Prostate gland (tissue), 2 donors: Measurements from ENCODE around the gene NOL3. TPM values are rescaled to one million over a fixed set of nuclear protein-coding genes. Genes with fewer than 3 reads are reported as not detected.

Experiments used
- DNase-seq: peaks from one replicate; pipeline ENCODE4 v3.0.0-alpha.2; 2019; ENCODE audit warnings: low spot score
- H3K27ac ChIP-seq, 2 donors: fragments of 200-600 bp; sonication (generic); 2 replicates each; pipeline ENCODE4 v1.5.1; 2017 to 2019
- H3K27me3 ChIP-seq: fragments of 200-600 bp; sonication (generic); replicated peaks from 2 replicates; pipeline ENCODE4 v1.5.1; 2019; ENCODE audit not compliant: insufficient read depth
- H3K36me3 ChIP-seq, 2 donors: fragments of 200-600 bp; sonication (generic); 1 replicate in 1 of 2; 2 replicates in 1 of 2; pipeline versions ENCODE4 v1.5.1 to v1.8.1; 2017 to 2019
- H3K4me1 ChIP-seq: fragments of 200-600 bp; sonication (generic); replicated peaks from 2 replicates; pipeline ENCODE4 v1.5.1; 2019
- H3K4me3 ChIP-seq, 2 donors: fragments of 200-600 bp; sonication (generic); 2 replicates each; pipeline ENCODE4 v1.5.1; 2017 to 2019
- H3K9me3 ChIP-seq: fragments of 200-600 bp; sonication (generic); 2 replicates; pipeline ENCODE4 v1.5.1; 2017
- CTCF ChIP-seq, 4 experiments: fragments of 200-600 bp in 2 of 4; fragments of 450-650 bp in 2 of 4; sonication (generic) in 2 of 4; IDR thresholded peaks; 1 replicate in 3 of 4; 2 replicates in 1 of 4; pipeline ENCODE4 v1.5.1; 2016 to 2019; ENCODE audit warnings: antibody characterized with exemption in 4 of 4, mild to moderate bottlenecking in 2 of 4, moderate library complexity in 2 of 4
- POLR2A ChIP-seq: fragments of 450-650 bp; IDR thresholded peaks from one replicate; pipeline ENCODE4 v1.6.1; 2016; ENCODE audit warnings: antibody characterized with exemption, mild to moderate bottlenecking
- POLR2AphosphoS5 ChIP-seq: sonication (generic); formaldehyde crosslinking; IDR thresholded peaks from one replicate; pipeline ENCODE4 v1.6.1; 2017; ENCODE audit warnings: antibody characterized with exemption
- WGBS: methylation state at CpG from one replicate; pipeline ENCODE4 v1.1.5; 2018; 5-methylcytosine and 5-hydroxymethylcytosine counted together
- intact Hi-C: fragments of 100-400 bp; cut with DNase I; formaldehyde crosslinking; loops from one replicate; pipeline ENCODE4 v1.14.2; 2022
- total RNA-seq, 2 donors: library from RNA; depleted of rRNA; stranded (reverse); fragments of >200 nt; gene quantifications; one replicate each; pipeline ENCODE4 v1.1.0, GENCODE V29; 2016

Gene NOL3
- total RNA-seq, 2 donors from 2014 or later = 60.8 to 129 TPM

- H3K27ac ChIP-seq = peak overlapping the region in 1 of 2 donors; percentile 83
- intact Hi-C loops = loop anchor here (5.0 kb wide), 2 partner anchors 37 to 197 kb away; no protein-coding TSS in a partner anchor
- H3K4me3 ChIP-seq = no peak overlapping the region
- DNase-seq = no peak
- no peaks in the 10 kb centered on the region for H3K9me3 ChIP-seq
- H3K36me3 ChIP-seq = peaks cover 0 to 3% of the 10 kb centered on the region in 2 donors
- H3K27me3 ChIP-seq = no peaks in the 10 kb centered on the region
- WGBS = 69% methylated on average over 77 of the region's 77 CpGs
- TF ChIP-seq POLR2AphosphoS5 = no peak
- no peak for TF ChIP-seq CTCF (IDR thresholded peaks at IDR 0.05)
- no peak for TF ChIP-seq POLR2A
- H3K4me1 ChIP-seq = no peaks in the 10 kb centered on the region
Measured at GRCh38 chr16:67149276-67150046, 20.9 kb upstream of the NOL3 start.

GRCh38 chr16:67150047-67150832 lies 20.1 kb upstream of the NOL3 start:
- Histone ChIP-seq H3K27me3 (no peaks in the 10 kb centered on the region), H3K4me1 (no peaks in the 10 kb centered on the region), H3K9me3 (no peaks in the 10 kb centered on the region), H3K36me3 (no peaks in the 10 kb centered on the region), H3K4me3 (peak overlapping the region; percentile 64 to 68), H3K27ac (peak overlapping the region; percentile 83 to 91)
- DNase-seq = no peak
- 10% methylated on average over 41 of the region's 94 CpGs for WGBS
- TF ChIP-seq POLR2AphosphoS5 = no peak
- TF ChIP-seq POLR2A = no peak
- no peak for TF ChIP-seq CTCF (IDR thresholded peaks at IDR 0.05)
- intact Hi-C loops = loop anchor here (5.0 kb wide), 1 partner anchor 198 kb away; no protein-coding TSS in a partner anchor

GRCh38 chr16:67150833-67151396 lies 19.4 kb upstream of the NOL3 start, which contains the start of gene B3GNT9:
B3GNT9 (minus strand) TSS chr16:67150998; CDS start chr16:67150485, 513 bp downstream.
- Histone ChIP-seq H3K4me3 (peak within 1 kb of the TSS; percentile 64 to 68), H3K27me3 (no peaks in the 10 kb centered on the region), H3K36me3 (no peaks in the 10 kb centered on the region), H3K27ac (peak within 1 kb of the TSS; percentile 83 to 91), H3K9me3 (no peaks in the 10 kb centered on the region), H3K4me1 (peaks cover 5% of the 10 kb centered on the region)
- DNase-seq = peak; percentile 72
- TF ChIP-seq CTCF (IDR thresholded peaks at IDR 0.05) = no peak
- no peak for TF ChIP-seq POLR2A
- peak; percentile 56 for TF ChIP-seq POLR2AphosphoS5
- WGBS = under 1% methylated on average over 33 of the region's 34 CpGs
- intact Hi-C loops = loop anchor here (5.0 kb wide), 1 partner anchor 199 kb away; no protein-coding TSS in a partner anchor

- Histone ChIP-seq H3K27me3 (no peaks in the 10 kb centered on the region), H3K4me3 (no peak overlapping the region), H3K9me3 (no peaks in the 10 kb centered on the region), H3K27ac (peak overlapping the region; percentile 83 to 91), H3K36me3 (no peaks in the 10 kb centered on the region), H3K4me1 (peaks cover 5% of the 10 kb centered on the region)
- intact Hi-C loops = loop anchor here (5.0 kb wide), 1 partner anchor 199 kb away; no protein-coding TSS in a partner anchor
- WGBS = 49% methylated on average over 8 of the region's 8 CpGs
- DNase-seq = no peak
- TF ChIP-seq CTCF (IDR thresholded peaks at IDR 0.05) = no peak
- TF ChIP-seq POLR2A = no peak
- no peak for TF ChIP-seq POLR2AphosphoS5
Measured at GRCh38 chr16:67151431-67152097, 18.8 kb upstream of the NOL3 start.
